Measurements from ENCODE around the gene CDC34.

CDC34 gene

GRCh38 chr19:543910-544608, 12.5 kb downstream of the CDC34 start, which contains the start of gene GZMM:
Gene GZMM, plus strand, starts transcription at chr19:544053. Its CDS starts 19 bp downstream, at chr19:544072.
- DNase-seq, result peak; percentile 19 to 74 (median 51)

GRCh38 chr19:547117-547516, 15.6 kb downstream of the CDC34 start:
- DNase-seq, result no peak

GRCh38 chr19:547836-548720, 16.5 kb downstream of the CDC34 start:
- no peak for DNase-seq

- no peak for DNase-seq
These were observed 17.6 kb downstream of the CDC34 start for GRCh38 chr19:548886-549830.

GRCh38 chr19:554817-555216, 23.3 kb downstream of the CDC34 start:
- no peak for DNase-seq

- no peak for DNase-seq
These were observed 23.9 kb downstream of the CDC34 start for GRCh38 chr19:555474-555808.

- DNase-seq, result no peak
These were observed 25.2 kb downstream of the CDC34 start for GRCh38 chr19:556611-557382.

- no peak for DNase-seq
These were observed 27.3 kb downstream of the CDC34 start for GRCh38 chr19:558770-559439.

GRCh38 chr19:560121-560520, 28.6 kb downstream of the CDC34 start:
- DNase-seq, result no peak

GRCh38 chr19:566403-566802, 34.8 kb downstream of the CDC34 start:
- DNase-seq, result no peak

GRCh38 chr19:566844-567243, 35.3 kb downstream of the CDC34 start:
- no peak for DNase-seq

GRCh38 chr19:567296-567900, 35.8 kb downstream of the CDC34 start:
- no peak for DNase-seq

GRCh38 chr19:570251-570686, 38.7 kb downstream of the CDC34 start:
- DNase-seq, result no peak

GRCh38 chr19:570937-571565, 39.5 kb downstream of the CDC34 start:
- peak in 1 of 4 experiments; percentile 40 for DNase-seq

GRCh38 chr19:571566-571974, 40.0 kb downstream of the CDC34 start:
- no peak for DNase-seq

GRCh38 chr19:572140-572742, 40.7 kb downstream of the CDC34 start, which contains the start of gene BSG:
Gene BSG, plus strand, starts transcription at chr19:572596. Its CDS starts 39 bp downstream, at chr19:572635.
- DNase-seq, result peak; percentile 90 to 97 (median 92)

- no peak for DNase-seq
These were observed 41.4 kb downstream of the CDC34 start for GRCh38 chr19:572743-573518.

- no peak for DNase-seq
These were observed 41.9 kb downstream of the CDC34 start for GRCh38 chr19:573519-573825.
